ENCODE results near the gene DOC2B. TPM values are rescaled to one million over a fixed set of nuclear protein-coding genes. Genes with fewer than 3 reads are reported as not detected.
"Not testable (repeated sequence)": the region's sequence is repeated elsewhere in the genome, so short reads cannot be mapped to it uniquely, and the experiment has no call there.

DOC2B gene
- total RNA-seq, 6 experiments from 2014 or later, result not detected

GRCh38 chr17:144936-145670 lies 36.3 kb downstream of the DOC2B start:
- Mint-ChIP-seq H3K9me3 (no peaks in the 10 kb centered on the region), H3K4me1 (ENCODE audit: low read depth) (no peaks in the 10 kb centered on the region), H3K27ac (no peak overlapping the region), H3K4me3 (no peak overlapping the region), H3K27me3 (ENCODE audit: insufficient read depth) (peaks cover 8% of the 10 kb centered on the region), H3K36me3 (ENCODE audit: low read depth) (no peaks in the 10 kb centered on the region)
- peak; percentile 0 for DNase-seq
- TF ChIP-seq, protein P1, sequence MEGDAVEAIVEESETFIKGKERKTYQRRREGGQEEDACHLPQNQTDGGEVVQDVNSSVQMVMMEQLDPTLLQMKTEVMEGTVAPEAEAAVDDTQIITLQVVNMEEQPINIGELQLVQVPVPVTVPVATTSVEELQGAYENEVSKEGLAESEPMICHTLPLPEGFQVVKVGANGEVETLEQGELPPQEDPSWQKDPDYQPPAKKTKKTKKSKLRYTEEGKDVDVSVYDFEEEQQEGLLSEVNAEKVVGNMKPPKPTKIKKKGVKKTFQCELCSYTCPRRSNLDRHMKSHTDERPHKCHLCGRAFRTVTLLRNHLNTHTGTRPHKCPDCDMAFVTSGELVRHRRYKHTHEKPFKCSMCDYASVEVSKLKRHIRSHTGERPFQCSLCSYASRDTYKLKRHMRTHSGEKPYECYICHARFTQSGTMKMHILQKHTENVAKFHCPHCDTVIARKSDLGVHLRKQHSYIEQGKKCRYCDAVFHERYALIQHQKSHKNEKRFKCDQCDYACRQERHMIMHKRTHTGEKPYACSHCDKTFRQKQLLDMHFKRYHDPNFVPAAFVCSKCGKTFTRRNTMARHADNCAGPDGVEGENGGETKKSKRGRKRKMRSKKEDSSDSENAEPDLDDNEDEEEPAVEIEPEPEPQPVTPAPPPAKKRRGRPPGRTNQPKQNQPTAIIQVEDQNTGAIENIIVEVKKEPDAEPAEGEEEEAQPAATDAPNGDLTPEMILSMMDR (IDR thresholded peaks at IDR 0.05), result no peak

DNA sequence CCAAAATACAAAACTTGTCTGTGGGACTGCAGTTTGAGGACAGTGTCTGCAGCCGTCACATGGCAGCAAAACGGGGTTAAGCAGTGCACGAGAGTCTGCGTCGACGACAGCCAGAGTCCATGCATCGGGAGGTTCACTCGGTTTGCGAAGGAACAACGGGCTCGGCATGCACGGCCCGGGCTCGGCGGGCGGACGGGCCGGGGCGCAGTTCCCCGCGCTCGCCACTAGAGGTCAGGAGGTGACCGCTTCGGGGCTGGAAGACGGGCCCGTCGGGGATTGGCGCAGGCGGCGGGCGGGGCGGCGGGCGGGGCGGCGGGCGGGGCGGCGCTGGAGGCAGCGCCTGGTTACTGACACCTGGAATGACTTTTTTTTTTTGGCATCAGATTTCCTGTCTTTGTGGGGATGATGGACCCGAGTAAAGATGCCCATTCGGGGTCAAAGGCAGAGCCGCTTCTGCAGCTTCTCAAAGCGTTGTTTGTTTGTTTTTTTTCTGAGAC lies 37.6 kb downstream of the DOC2B start:
- DNase-seq, result peak; percentile 39
- H3K27ac Mint-ChIP-seq, result no peak overlapping the region
- no peaks in the 10 kb centered on the region for H3K4me1 Mint-ChIP-seq (ENCODE audit: low read depth)
- TF ChIP-seq, protein P1 (IDR thresholded peaks at IDR 0.05), result peak; percentile 97
- H3K4me3 Mint-ChIP-seq, result no peak overlapping the region
- H3K27me3 Mint-ChIP-seq (ENCODE audit: insufficient read depth), result peaks cover 8% of the 10 kb centered on the region
- no peaks in the 10 kb centered on the region for H3K9me3 Mint-ChIP-seq
- H3K36me3 Mint-ChIP-seq (ENCODE audit: low read depth), result no peaks in the 10 kb centered on the region

GRCh38 chr17:142876-143784 lies 38.3 kb downstream of the DOC2B start:
- peaks cover 8% of the 10 kb centered on the region; the same call in 1 of the 2 replicates for H3K27me3 Mint-ChIP-seq (ENCODE audit: insufficient read depth)
- DNase-seq, result no peak
- H3K4me1 Mint-ChIP-seq (ENCODE audit: low read depth), result no peaks in the 10 kb centered on the region
- TF ChIP-seq, protein P1 (IDR thresholded peaks at IDR 0.05), result no peak
- H3K36me3 Mint-ChIP-seq (ENCODE audit: low read depth), result no peaks in the 10 kb centered on the region
- H3K9me3 Mint-ChIP-seq, result no peaks in the 10 kb centered on the region
- no peak overlapping the region for H3K27ac Mint-ChIP-seq
- no peak overlapping the region for H3K4me3 Mint-ChIP-seq

GRCh38 chr17:142102-142661 lies 39.3 kb downstream of the DOC2B start:
- Mint-ChIP-seq H3K4me1 (ENCODE audit: low read depth) (no peaks in the 10 kb centered on the region), H3K9me3 (no peaks in the 10 kb centered on the region), H3K27me3 (ENCODE audit: insufficient read depth) (peaks cover 8% of the 10 kb centered on the region; the same call in 1 of the 2 replicates), H3K27ac (no peak overlapping the region), H3K36me3 (ENCODE audit: low read depth) (no peaks in the 10 kb centered on the region), H3K4me3 (no peak overlapping the region)
- peak; percentile 40 for DNase-seq
- TF ChIP-seq, protein P1 (IDR thresholded peaks at IDR 0.05), result no peak

DNA sequence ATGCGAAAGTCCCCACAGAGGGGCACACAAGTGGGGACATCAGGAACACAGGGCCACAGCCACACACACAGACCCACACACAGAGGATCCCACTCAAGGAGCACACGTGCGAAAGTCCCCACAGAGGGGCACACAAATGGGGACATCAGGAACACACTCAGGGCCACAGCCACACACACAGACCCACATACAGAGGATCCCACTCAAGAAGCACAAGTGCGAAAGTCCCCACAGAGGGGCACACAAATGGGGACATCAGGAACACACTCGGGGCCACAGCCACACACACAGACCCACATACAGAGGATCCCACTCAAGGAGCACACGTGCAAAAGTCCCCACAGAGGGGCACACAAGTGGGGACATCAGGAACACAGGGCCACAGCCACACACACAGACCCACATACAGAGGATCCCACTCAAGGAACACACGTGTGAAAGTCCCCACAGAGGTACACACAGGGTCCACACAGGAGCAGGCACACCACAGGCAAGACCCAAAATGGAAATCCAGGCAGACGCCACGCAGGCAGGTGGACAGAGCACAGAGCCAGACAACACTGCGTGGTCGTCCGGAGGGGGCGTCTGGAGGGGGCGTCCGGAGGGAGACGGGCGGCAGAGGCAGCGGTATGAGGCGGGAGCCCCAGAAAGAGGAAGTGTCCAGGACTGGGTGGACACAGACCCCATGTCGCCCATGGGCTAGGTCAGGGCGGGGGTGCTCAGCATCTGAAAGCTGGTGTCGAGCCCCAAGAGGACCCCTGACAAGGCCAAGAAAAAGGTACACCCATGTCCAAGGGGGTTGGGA lies 41.8 kb downstream of the DOC2B start:
- H3K4me3 Mint-ChIP-seq; H3K27me3 Mint-ChIP-seq (ENCODE audit: insufficient read depth); H3K9me3 Mint-ChIP-seq; H3K27ac Mint-ChIP-seq; H3K36me3 Mint-ChIP-seq (ENCODE audit: low read depth); DNase-seq; H3K4me1 Mint-ChIP-seq (ENCODE audit: low read depth): not testable (repeated sequence)

DNA sequence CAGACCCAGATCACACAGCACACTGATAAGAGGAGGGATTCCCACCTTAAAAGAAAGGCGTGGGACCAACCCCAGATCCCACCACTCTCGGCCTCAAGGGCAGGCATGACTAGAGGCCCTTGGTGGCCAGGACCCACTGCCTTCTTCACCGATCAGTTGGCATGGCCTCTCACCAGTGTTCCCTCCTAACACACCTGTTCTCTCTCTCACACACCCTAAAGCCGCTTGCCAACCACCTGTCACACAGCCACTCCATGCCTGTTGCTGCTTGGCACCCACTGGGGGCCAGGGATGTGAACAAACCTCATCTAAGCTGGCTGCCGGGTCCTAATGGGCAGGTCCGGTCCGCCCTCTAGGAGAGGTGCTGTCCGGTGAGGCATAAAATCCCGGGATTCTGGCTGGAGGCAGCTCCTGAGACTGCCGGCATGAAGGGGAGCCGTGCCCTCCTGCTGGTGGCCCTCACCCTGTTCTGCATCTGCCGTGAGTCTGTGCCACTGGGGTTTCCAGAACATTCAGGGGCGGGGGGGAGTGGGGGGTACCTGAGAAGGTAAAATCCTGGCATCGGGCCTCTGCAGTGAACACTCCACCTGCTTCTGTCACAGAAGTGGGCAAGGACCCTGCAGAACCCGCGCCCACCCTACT lies 44.2 kb downstream of the DOC2B start, which contains the start of gene SCGB1C2:
SCGB1C2 (plus strand) TSS at position 404 of the 642 bp plus-strand sequence; CDS start at position 426, 22 bp downstream.
- not testable (repeated sequence) for H3K4me3 Mint-ChIP-seq; H3K9me3 Mint-ChIP-seq; H3K4me1 Mint-ChIP-seq (ENCODE audit: low read depth); DNase-seq; H3K27me3 Mint-ChIP-seq (ENCODE audit: insufficient read depth); H3K27ac Mint-ChIP-seq; H3K36me3 Mint-ChIP-seq (ENCODE audit: low read depth)
